ENCODE data around the gene ICAM3. TPM values are rescaled to one million over a fixed set of nuclear protein-coding genes. Genes with fewer than 3 reads are reported as not detected.

Gene ICAM3
- total RNA-seq, 2 experiments from 2014 or later, result 76.3 to 79.6 TPM

DNA sequence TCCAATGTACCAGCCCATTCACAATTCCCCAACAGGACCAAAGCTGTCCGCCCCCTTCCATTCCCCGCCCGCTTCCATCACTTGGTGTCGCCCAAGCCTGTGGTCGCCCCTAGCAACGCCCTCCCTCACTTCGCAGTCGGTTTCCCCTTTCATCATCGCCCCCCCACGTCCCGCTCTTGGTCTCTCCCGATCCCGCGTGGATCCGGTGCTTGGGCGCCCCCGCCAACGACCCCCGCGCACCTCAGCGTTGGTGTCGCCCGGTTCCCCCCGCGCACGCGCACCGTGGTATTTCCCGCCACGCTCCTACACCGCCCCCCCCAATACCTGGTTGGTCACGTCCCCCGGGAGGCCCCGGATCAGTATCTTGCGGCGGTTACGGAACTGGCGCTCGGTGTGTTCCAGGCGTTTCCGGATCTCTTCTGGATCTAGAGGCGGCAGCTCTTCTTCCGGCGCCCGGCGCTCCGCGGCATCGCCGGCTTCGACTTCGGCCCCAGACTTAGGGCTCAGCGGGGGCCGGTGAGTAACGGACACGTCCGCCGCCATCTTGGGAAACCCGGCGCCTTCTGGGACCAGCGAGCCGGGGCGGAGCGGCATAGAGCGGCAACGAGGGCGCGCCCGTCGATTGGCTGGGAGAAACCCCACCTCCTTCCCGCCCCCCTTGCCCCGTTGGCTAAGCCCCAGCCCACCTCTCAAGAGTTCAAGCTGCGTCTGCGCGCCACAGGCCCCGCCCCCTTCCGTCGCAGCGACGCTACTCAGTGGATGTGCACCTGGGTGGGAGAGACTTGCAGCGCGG lies 6.3 kb downstream of the ICAM3 start, which contains the start of gene RAVER1:
TSS of gene RAVER1 (minus strand) at position 565 of the 793 bp plus-strand sequence. CDS start at position 543, 22 bp downstream.
- no peaks in the 10 kb centered on the region for H3K27me3 Mint-ChIP-seq
- peaks cover 38% of the 10 kb centered on the region for H3K36me3 Mint-ChIP-seq
- peak; percentile 98 for DNase-seq
- peak within 1 kb of the TSS; percentile 97 for H3K4me3 Mint-ChIP-seq
- no peaks in the 10 kb centered on the region for H3K9me3 Mint-ChIP-seq
- H3K4me1 Mint-ChIP-seq, result peaks cover 14% of the 10 kb centered on the region
- H3K27ac Mint-ChIP-seq, result peak within 1 kb of the TSS; percentile 98

- peak overlapping the region; percentile 97 for H3K4me3 Mint-ChIP-seq
- peaks cover 41% of the 10 kb centered on the region for H3K36me3 Mint-ChIP-seq
- peaks cover 13% of the 10 kb centered on the region for H3K4me1 Mint-ChIP-seq
- no peaks in the 10 kb centered on the region for H3K9me3 Mint-ChIP-seq
- peak overlapping the region; percentile 98 for H3K27ac Mint-ChIP-seq
- H3K27me3 Mint-ChIP-seq, result no peaks in the 10 kb centered on the region
- no peak for DNase-seq
Measured at GRCh38 chr19:10332158-10332964, 7.1 kb downstream of the ICAM3 start.

DNA sequence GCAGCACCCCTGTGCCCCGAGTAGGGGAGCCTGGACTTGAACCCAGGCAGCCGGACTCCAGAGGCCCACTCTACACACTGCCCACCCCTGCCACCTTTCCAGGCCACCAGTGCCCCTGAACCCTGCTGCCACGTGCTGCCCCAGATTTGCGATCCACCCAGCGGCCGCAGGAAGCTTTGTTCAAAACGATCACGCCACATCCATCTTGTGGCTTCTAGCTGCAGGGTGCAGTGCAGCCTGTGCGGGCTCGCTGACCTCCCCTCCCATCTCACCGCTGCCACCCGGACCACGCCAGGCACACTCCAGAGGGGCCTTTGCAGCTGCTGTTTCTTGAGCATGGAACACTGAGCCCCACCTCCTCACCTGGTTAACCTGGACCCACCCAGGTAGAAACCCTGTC lies 9.9 kb downstream of the ICAM3 start:
- Mint-ChIP-seq H3K9me3 (no peaks in the 10 kb centered on the region), H3K4me1 (peaks cover 13% of the 10 kb centered on the region), H3K4me3 (no peak overlapping the region), H3K36me3 (peaks cover 33% of the 10 kb centered on the region), H3K27ac (no peak overlapping the region), H3K27me3 (no peaks in the 10 kb centered on the region)
- DNase-seq, result no peak

GRCh38 chr19:10328558-10329429 lies 10.6 kb downstream of the ICAM3 start:
- peaks cover 9% of the 10 kb centered on the region for H3K4me1 Mint-ChIP-seq
- no peak for DNase-seq
- no peak overlapping the region for H3K27ac Mint-ChIP-seq
- no peaks in the 10 kb centered on the region for H3K9me3 Mint-ChIP-seq
- no peaks in the 10 kb centered on the region for H3K27me3 Mint-ChIP-seq
- H3K36me3 Mint-ChIP-seq, result peaks cover 30% of the 10 kb centered on the region
- H3K4me3 Mint-ChIP-seq, result no peak overlapping the region

DNA sequence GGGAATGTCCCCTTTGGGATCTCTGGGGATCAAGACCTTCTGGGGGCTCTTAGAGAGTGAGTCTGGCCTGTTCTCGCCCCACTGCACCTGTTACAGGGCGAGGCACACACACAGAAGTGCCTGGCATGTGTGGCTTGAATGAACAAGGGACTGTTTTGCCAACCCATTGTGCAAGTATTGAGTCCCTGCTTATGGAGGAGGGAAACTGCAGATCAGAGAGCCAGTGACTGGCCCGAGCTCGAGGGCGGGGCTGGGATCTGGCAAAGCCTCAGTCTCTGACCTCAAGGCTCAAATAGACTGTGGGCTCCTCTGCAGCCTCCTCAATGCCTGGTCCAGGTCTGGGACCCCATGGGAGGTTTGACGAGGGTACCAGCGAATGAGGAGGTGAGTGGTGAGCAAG lies 11.6 kb downstream of the ICAM3 start:
- Mint-ChIP-seq H3K4me1 (peaks cover 6% of the 10 kb centered on the region), H3K4me3 (no peak overlapping the region), H3K27ac (no peak overlapping the region)

DNA sequence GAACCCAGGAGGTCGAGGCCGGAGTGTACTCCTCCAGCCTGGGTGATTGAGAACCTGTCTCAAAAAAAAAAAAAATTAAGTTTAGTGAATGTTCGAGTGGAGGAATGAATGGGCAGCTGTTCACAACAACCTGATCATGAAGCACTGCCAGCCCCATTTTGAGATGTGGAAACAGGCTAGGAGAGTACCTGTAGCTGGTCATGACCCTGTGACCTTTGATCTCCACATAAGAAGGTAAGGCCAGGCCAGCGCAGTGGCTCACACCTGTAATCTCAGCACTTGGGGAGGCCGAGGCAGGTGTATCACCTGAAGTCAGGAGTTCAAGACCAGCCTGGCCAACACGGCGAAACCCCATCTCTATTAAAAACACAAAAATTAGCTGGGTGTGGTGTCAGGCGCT lies 13.7 kb downstream of the ICAM3 start:
- no peaks in the 10 kb centered on the region for H3K4me1 Mint-ChIP-seq
- no peaks in the 10 kb centered on the region for H3K27me3 Mint-ChIP-seq
- peaks cover 15% of the 10 kb centered on the region for H3K36me3 Mint-ChIP-seq

More for the DNA sequence above, 11.6 kb downstream of the ICAM3 start:
- H3K27me3 Mint-ChIP-seq, result no peaks in the 10 kb centered on the region
- peaks cover 22% of the 10 kb centered on the region for H3K36me3 Mint-ChIP-seq
- no peaks in the 10 kb centered on the region for H3K9me3 Mint-ChIP-seq
- no peak for DNase-seq

DNA sequence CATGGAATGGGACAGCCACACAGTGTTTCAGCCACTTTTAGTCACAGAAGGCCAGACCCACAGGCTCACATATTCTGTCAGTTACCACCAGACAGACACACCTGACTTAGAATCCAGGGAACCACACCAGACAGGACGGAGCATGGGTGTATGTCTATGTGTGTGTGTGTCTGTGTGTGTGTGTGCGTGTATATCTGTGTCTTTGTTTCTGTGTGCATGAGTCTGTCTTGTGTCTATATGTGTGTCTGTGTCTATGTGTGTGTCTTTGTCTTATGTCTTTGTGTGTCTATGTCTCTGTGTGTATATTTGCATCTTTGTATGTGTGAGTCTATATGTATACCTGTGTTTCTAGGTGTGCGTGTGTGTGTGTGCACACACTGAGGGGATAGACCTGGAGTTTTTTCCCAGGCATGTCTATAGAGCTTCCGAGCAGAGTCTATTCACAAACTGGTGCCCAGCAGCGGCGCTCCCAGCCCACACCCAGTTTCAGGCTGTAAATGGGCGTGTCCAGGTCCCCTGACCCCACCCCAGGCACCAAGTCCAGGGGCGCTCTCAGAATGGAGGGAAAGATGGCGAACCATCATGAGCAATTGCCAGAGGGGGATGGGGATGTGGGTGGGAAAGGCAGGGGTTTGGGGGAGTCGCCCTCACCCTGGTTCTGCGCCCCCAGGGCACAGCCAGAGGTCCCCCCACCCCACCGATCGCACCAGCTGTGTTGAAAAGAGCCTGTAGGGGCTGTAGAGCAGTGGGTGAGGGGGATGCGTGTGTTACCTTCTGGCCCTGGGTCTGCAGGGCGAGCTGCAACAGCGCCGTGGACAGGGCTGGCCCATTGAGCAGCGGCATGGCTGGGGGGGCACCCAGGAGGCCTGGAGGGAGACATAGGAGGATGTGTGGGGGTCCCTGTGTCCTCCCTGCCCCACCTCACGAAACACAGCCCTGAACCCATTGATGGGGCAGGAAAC lies 17.3 kb downstream of the ICAM3 start:
- no peaks in the 10 kb centered on the region for H3K27me3 Mint-ChIP-seq
- no peak for DNase-seq
- no peak overlapping the region for H3K4me3 Mint-ChIP-seq
- H3K27ac Mint-ChIP-seq, result peak overlapping the region; percentile 2
- H3K36me3 Mint-ChIP-seq, result peaks cover 4% of the 10 kb centered on the region
- H3K4me1 Mint-ChIP-seq, result no peaks in the 10 kb centered on the region
- no peaks in the 10 kb centered on the region for H3K9me3 Mint-ChIP-seq

More for the DNA sequence above, 13.7 kb downstream of the ICAM3 start:
- H3K27ac Mint-ChIP-seq, result no peak overlapping the region
- no peaks in the 10 kb centered on the region for H3K9me3 Mint-ChIP-seq
- DNase-seq, result no peak
- H3K4me3 Mint-ChIP-seq, result no peak overlapping the region

GRCh38 chr19:10321417-10321797 lies 18.0 kb downstream of the ICAM3 start:
- no peaks in the 10 kb centered on the region for H3K27me3 Mint-ChIP-seq
- no peak for DNase-seq
- H3K4me3 Mint-ChIP-seq, result no peak overlapping the region
- H3K36me3 Mint-ChIP-seq, result peaks cover 6% of the 10 kb centered on the region
- H3K9me3 Mint-ChIP-seq, result no peaks in the 10 kb centered on the region
- no peak overlapping the region for H3K27ac Mint-ChIP-seq
- no peaks in the 10 kb centered on the region for H3K4me1 Mint-ChIP-seq

GRCh38 chr19:10320602-10321416 lies 18.6 kb downstream of the ICAM3 start:
- peaks cover 6% of the 10 kb centered on the region for H3K4me1 Mint-ChIP-seq
- DNase-seq, result no peak
- peaks cover 12% of the 10 kb centered on the region for H3K36me3 Mint-ChIP-seq
- H3K9me3 Mint-ChIP-seq, result no peaks in the 10 kb centered on the region
- H3K27me3 Mint-ChIP-seq, result no peaks in the 10 kb centered on the region
- H3K27ac Mint-ChIP-seq, result no peak overlapping the region
- no peak overlapping the region for H3K4me3 Mint-ChIP-seq

GRCh38 chr19:10318807-10319682 lies 20.4 kb downstream of the ICAM3 start:
- H3K4me3 Mint-ChIP-seq, result no peak overlapping the region
- no peak for DNase-seq
- H3K9me3 Mint-ChIP-seq, result no peaks in the 10 kb centered on the region
- peaks cover 16% of the 10 kb centered on the region for H3K4me1 Mint-ChIP-seq
- no peak overlapping the region for H3K27ac Mint-ChIP-seq
- no peaks in the 10 kb centered on the region for H3K27me3 Mint-ChIP-seq
- peaks cover 16% of the 10 kb centered on the region for H3K36me3 Mint-ChIP-seq

GRCh38 chr19:10317857-10318462 lies 21.5 kb downstream of the ICAM3 start:
- peaks cover 18% of the 10 kb centered on the region for H3K36me3 Mint-ChIP-seq
- no peak overlapping the region for H3K4me3 Mint-ChIP-seq
- H3K4me1 Mint-ChIP-seq, result peaks cover 16% of the 10 kb centered on the region
- no peak for DNase-seq
- no peaks in the 10 kb centered on the region for H3K9me3 Mint-ChIP-seq
- H3K27ac Mint-ChIP-seq, result no peak overlapping the region
- no peaks in the 10 kb centered on the region for H3K27me3 Mint-ChIP-seq
